ENCODE data around the gene HLA-E.
"Not testable (repeated sequence)": the region's sequence is repeated elsewhere in the genome, so short reads cannot be mapped to it uniquely, and the experiment has no call there.

The HLA-E gene

GRCh38 chr6:30507849-30508827 is 18.8 kb downstream of the HLA-E start:
- no peak for DNase-seq (ENCODE audit: low read depth in 2 of 2)

- no peak for DNase-seq (ENCODE audit: low read depth in 2 of 2)
These were observed 19.8 kb downstream of the HLA-E start for GRCh38 chr6:30508890-30509736.

- no peak for DNase-seq (ENCODE audit: low read depth in 2 of 2)
These were observed 21.3 kb downstream of the HLA-E start for GRCh38 chr6:30510419-30511168.

- DNase-seq (ENCODE audit: low read depth in 2 of 2), result no peak
These were observed 21.8 kb downstream of the HLA-E start for GRCh38 chr6:30511169-30511546.

- no peak for DNase-seq (ENCODE audit: low read depth in 2 of 2)
These were observed 24.1 kb downstream of the HLA-E start for GRCh38 chr6:30513451-30513850.

- no peak for DNase-seq (ENCODE audit: low read depth in 2 of 2)
These were observed 25.8 kb downstream of the HLA-E start for GRCh38 chr6:30515106-30515505.

- peak; percentile 87 to 95 for DNase-seq (ENCODE audit: low read depth in 2 of 2)
These were observed 26.8 kb downstream of the HLA-E start for GRCh38 chr6:30515944-30516753.

GRCh38 chr6:30516754-30517076 is 27.4 kb downstream of the HLA-E start:
- DNase-seq (ENCODE audit: low read depth in 2 of 2), result not testable (repeated sequence)

- not testable (repeated sequence) for DNase-seq (ENCODE audit: low read depth in 2 of 2)
These were observed 28.6 kb downstream of the HLA-E start for GRCh38 chr6:30517767-30518504.

- DNase-seq (ENCODE audit: low read depth in 2 of 2), result not testable (repeated sequence)
These were observed 29.3 kb downstream of the HLA-E start for GRCh38 chr6:30518505-30519145.

GRCh38 chr6:30520522-30520921 is 31.2 kb downstream of the HLA-E start:
- DNase-seq (ENCODE audit: low read depth in 2 of 2), result no peak

- DNase-seq (ENCODE audit: low read depth in 2 of 2), result not testable (repeated sequence)
These were observed 31.8 kb downstream of the HLA-E start for GRCh38 chr6:30521082-30521481.

- not testable (repeated sequence) for DNase-seq (ENCODE audit: low read depth in 2 of 2)
These were observed 32.6 kb downstream of the HLA-E start for GRCh38 chr6:30521952-30522351.

GRCh38 chr6:30526444-30526843 is 37.1 kb downstream of the HLA-E start:
- DNase-seq (ENCODE audit: low read depth in 2 of 2), result not testable (repeated sequence)

GRCh38 chr6:30529349-30529875 is 40.1 kb downstream of the HLA-E start:
- peak in 1 of 2 donors; percentile 26 for DNase-seq (ENCODE audit: low read depth in 2 of 2)

GRCh38 chr6:30530014-30530413 is 40.7 kb downstream of the HLA-E start:
- DNase-seq (ENCODE audit: low read depth in 2 of 2), result no peak

GRCh38 chr6:30533460-30534294 is 44.4 kb downstream of the HLA-E start:
- no peak for DNase-seq (ENCODE audit: low read depth in 2 of 2)

GRCh38 chr6:30537931-30538330 is 48.6 kb downstream of the HLA-E start:
- no peak for DNase-seq (ENCODE audit: low read depth in 2 of 2)
